SU-DHL-6 (cell line): ENCODE measurements around the gene ATXN7L1.

Experiments used
- H2AFZ ChIP-seq: fragments of 200-600 bp; sonication (generic); 2 replicates; pipeline ENCODE4 v1.6.1; 2014; ENCODE audit warnings: low read depth, mild to moderate bottlenecking, moderate library complexity, mixed read lengths, antibody characterized with exemption, low read length; ENCODE audit not compliant: severe bottlenecking
- H3F3A ChIP-seq: fragments of 200-600 bp; shearing (Covaris generic); 2 replicates; pipeline ENCODE4 v1.6.0; 2016; ENCODE audit warnings: antibody characterized with exemption, mild to moderate bottlenecking; ENCODE audit not compliant: insufficient read depth
- H3K27ac ChIP-seq: fragments of 200-600 bp; sonication (generic); 2 replicates; pipeline ENCODE4 v1.5.1; 2016; ENCODE audit warnings: low read depth, mild to moderate bottlenecking, low read length, moderate library complexity, mixed read lengths
- H3K27me3 ChIP-seq: fragments of 200-600 bp; sonication (generic), shearing (Covaris generic); 2 replicates; pipeline ENCODE4 v1.6.0; 2014; ENCODE audit warnings: mild to moderate bottlenecking, low read length
- H3K36me3 ChIP-seq: fragments of 200-600 bp; sonication (generic); 2 replicates; pipeline ENCODE4 v1.6.1; 2014; ENCODE audit warnings: mild to moderate bottlenecking, low read length, mixed read lengths
- H3K4me2 ChIP-seq: fragments of 300-600, 200-600 bp; shearing (Covaris generic), sonication (generic); 2 replicates; pipeline ENCODE4 v1.6.0; 2014; ENCODE audit warnings: low read length, low read depth, mild to moderate bottlenecking; ENCODE audit not compliant: poor library complexity, severe bottlenecking
- H3K4me3 ChIP-seq: fragments of 200-600 bp; sonication (generic); 2 replicates; pipeline ENCODE4 v1.5.1; 2014; ENCODE audit warnings: antibody characterized with exemption, low read length, mild to moderate bottlenecking, mixed read lengths; ENCODE audit not compliant: insufficient read depth, poor library complexity, severe bottlenecking
- H3K79me2 ChIP-seq: fragments of 200-600 bp; sonication (generic); 2 replicates; pipeline ENCODE4 v1.6.1; 2014; ENCODE audit warnings: mild to moderate bottlenecking, low read length, moderate library complexity; ENCODE audit not compliant: insufficient read depth
- H3K9ac ChIP-seq: fragments of 200-600 bp; sonication (generic); 2 replicates; pipeline ENCODE4 v1.7.0; 2014; ENCODE audit warnings: mild to moderate bottlenecking, low read length
- H3K9me2 ChIP-seq: fragments of 200-600 bp; sonication (generic); replicated peaks from 2 replicates; pipeline ENCODE4 v1.6.1; 2014; ENCODE audit warnings: low read length; ENCODE audit not compliant: insufficient read depth
- H3K9me3 ChIP-seq: fragments of 200-600 bp; sonication (generic); 2 replicates; pipeline ENCODE4 v1.6.1; 2014; ENCODE audit warnings: low read length, mixed read lengths; ENCODE audit not compliant: insufficient read depth
- H4K20me1 ChIP-seq: fragments of 200-600 bp; sonication (generic); 2 replicates; pipeline ENCODE4 v1.6.1; 2014; ENCODE audit warnings: low read depth, mild to moderate bottlenecking, antibody characterized with exemption, low read length, moderate library complexity, mixed read lengths
- EZH2phosphoT487 ChIP-seq: fragments of 200-600 bp; sonication (generic), shearing (Covaris generic); conservative IDR thresholded peaks from 2 replicates; pipeline ENCODE4 v1.6.1; 2018; ENCODE audit warnings: mild to moderate bottlenecking, antibody characterized with exemption, low read length, moderate library complexity, mixed read lengths
- TF ChIP-seq, protein P1 (sequence below): fragments of 200-600 bp; sonication (generic); IDR thresholded peaks from one replicate; pipeline ENCODE4 v1.5.1; 2017; ENCODE audit warnings: antibody characterized with exemption, mild to moderate bottlenecking, low read length, moderate library complexity; ENCODE audit not compliant: insufficient read depth, poor library complexity, severe bottlenecking

The ATXN7L1 gene

GRCh38 chr7:105664816-105665525, 211.4 kb downstream of the ATXN7L1 start:
- no peak overlapping the region for H2AFZ ChIP-seq
- no peaks in the 10 kb centered on the region for H3K9me3 ChIP-seq
- H3K9me2 ChIP-seq: no peaks in the 10 kb centered on the region
- no peak overlapping the region for H3K4me2 ChIP-seq
- no peak overlapping the region for H3K4me3 ChIP-seq
- no peaks in the 10 kb centered on the region for H3K36me3 ChIP-seq
- TF ChIP-seq, protein P1, sequence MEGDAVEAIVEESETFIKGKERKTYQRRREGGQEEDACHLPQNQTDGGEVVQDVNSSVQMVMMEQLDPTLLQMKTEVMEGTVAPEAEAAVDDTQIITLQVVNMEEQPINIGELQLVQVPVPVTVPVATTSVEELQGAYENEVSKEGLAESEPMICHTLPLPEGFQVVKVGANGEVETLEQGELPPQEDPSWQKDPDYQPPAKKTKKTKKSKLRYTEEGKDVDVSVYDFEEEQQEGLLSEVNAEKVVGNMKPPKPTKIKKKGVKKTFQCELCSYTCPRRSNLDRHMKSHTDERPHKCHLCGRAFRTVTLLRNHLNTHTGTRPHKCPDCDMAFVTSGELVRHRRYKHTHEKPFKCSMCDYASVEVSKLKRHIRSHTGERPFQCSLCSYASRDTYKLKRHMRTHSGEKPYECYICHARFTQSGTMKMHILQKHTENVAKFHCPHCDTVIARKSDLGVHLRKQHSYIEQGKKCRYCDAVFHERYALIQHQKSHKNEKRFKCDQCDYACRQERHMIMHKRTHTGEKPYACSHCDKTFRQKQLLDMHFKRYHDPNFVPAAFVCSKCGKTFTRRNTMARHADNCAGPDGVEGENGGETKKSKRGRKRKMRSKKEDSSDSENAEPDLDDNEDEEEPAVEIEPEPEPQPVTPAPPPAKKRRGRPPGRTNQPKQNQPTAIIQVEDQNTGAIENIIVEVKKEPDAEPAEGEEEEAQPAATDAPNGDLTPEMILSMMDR: no peak
- TF ChIP-seq EZH2phosphoT487: no peak
- H3K27ac ChIP-seq: no peak overlapping the region
- no peaks in the 10 kb centered on the region for H3K27me3 ChIP-seq
- no peaks in the 10 kb centered on the region for H4K20me1 ChIP-seq
- H3F3A ChIP-seq: no peaks in the 10 kb centered on the region
- no peak overlapping the region for H3K9ac ChIP-seq
- H3K79me2 ChIP-seq: no peaks in the 10 kb centered on the region

DNA sequence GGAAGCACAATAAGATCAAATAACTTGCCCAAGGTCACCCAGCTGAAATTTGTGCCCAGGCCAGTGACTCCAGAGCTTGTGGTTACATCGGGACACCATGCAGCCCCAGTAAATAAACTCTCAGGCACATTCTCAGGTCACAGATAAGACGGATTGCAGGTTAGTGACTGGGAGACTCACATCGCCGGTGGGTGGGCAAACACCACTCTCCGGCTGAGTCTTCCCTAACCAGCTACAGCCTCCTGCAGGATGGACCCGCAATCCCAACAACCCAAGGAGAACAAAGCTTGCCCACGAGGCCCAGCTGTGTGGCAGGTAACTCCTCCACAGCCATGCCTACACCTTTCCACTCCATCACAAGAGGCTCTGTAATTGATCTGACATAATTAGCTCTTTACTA, 213.4 kb downstream of the ATXN7L1 start:
- Histone ChIP-seq H4K20me1 (no peaks in the 10 kb centered on the region), H3K4me3 (no peak overlapping the region), H3K9me3 (no peaks in the 10 kb centered on the region), H3K79me2 (no peaks in the 10 kb centered on the region), H3K9me2 (no peaks in the 10 kb centered on the region), H3K9ac (no peak overlapping the region), H3F3A (no peaks in the 10 kb centered on the region), H2AFZ (no peak overlapping the region), H3K27ac (no peak overlapping the region), H3K27me3 (no peaks in the 10 kb centered on the region), H3K36me3 (no peaks in the 10 kb centered on the region), H3K4me2 (no peak overlapping the region)
- TF ChIP-seq, protein P1: no peak
- TF ChIP-seq EZH2phosphoT487: no peak

DNA sequence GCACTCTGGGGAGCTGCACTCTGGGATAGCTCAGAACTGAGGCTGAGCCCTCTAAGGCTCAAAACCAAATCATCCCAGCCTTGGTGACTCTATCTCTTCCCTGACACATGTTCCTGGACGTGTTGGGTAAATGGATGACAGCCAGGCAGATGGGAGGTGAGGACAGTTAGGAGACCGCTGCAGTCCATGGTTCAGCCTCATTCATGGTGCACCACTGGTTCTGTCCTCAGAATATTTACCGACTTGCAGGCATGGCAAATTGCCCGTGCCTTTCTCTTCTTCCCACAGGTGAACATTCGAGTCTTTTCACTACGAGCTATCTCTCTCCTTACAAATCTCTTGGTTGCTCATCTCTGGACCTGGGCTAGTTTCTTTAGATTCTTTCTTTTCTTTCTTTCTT, 214.8 kb downstream of the ATXN7L1 start:
- no peaks in the 10 kb centered on the region for H3K9me3 ChIP-seq
- H3K79me2 ChIP-seq: no peaks in the 10 kb centered on the region
- TF ChIP-seq EZH2phosphoT487: no peak
- TF ChIP-seq, protein P1: no peak
- no peaks in the 10 kb centered on the region; the same call in 1 of the 2 replicates for H3F3A ChIP-seq
- H3K4me2 ChIP-seq: no peak overlapping the region
- no peak overlapping the region for H2AFZ ChIP-seq
- H3K9ac ChIP-seq: no peak overlapping the region
- no peak overlapping the region for H3K4me3 ChIP-seq
- no peak overlapping the region for H3K27ac ChIP-seq
- H4K20me1 ChIP-seq: no peaks in the 10 kb centered on the region
- no peaks in the 10 kb centered on the region for H3K9me2 ChIP-seq
- H3K36me3 ChIP-seq: no peaks in the 10 kb centered on the region
- H3K27me3 ChIP-seq: no peaks in the 10 kb centered on the region
